Right atrium auricular region (tissue), 2 donors: Measurements from ENCODE around the gene MAP7D2. TPM values are rescaled to one million over a fixed set of nuclear protein-coding genes. Genes with fewer than 3 reads are reported as not detected.

Source experiments
- DNase-seq: peaks from one replicate; pipeline ENCODE4 v3.0.0-alpha.2; 2019; ENCODE audit warnings: low spot score
- H3K27ac ChIP-seq, 2 donors: fragments of 200-600 bp; sonication (generic); 1 replicate in 1 of 2; 2 replicates in 1 of 2; pipeline ENCODE4 v1.5.1; 2016 to 2019
- H3K27me3 ChIP-seq, 2 donors: fragments of 200-600 bp; sonication (generic); one replicate each; pipeline versions ENCODE4 v1.5.1 to v1.6.0; 2017 to 2019
- H3K36me3 ChIP-seq: fragments of 200-600 bp; sonication (generic); one replicate; pipeline ENCODE4 v1.5.1; 2016
- H3K4me1 ChIP-seq, 2 donors: fragments of 200-600 bp; sonication (generic); one replicate each; pipeline versions ENCODE4 v1.5.1 to v1.6.0; 2017 to 2019
- H3K4me3 ChIP-seq, 2 donors: fragments of 200-600 bp; sonication (generic); 1 replicate in 1 of 2; 2 replicates in 1 of 2; pipeline ENCODE4 v1.5.1; 2017 to 2019; ENCODE audit warnings: mild to moderate bottlenecking in 1 of 2, moderate library complexity in 1 of 2
- H3K9me3 ChIP-seq, 2 donors: fragments of 200-600 bp; sonication (generic); one replicate each; pipeline ENCODE4 v1.5.1; 2019
- CTCF ChIP-seq, 2 donors: fragments of 200-600 bp; sonication (generic); IDR thresholded peaks; one replicate each; pipeline ENCODE4 v1.5.1; 2019; ENCODE audit warnings: antibody characterized with exemption in 2 of 2
- total RNA-seq, 2 donors: library from RNA; depleted of rRNA; stranded (reverse); fragments of >200 nt; gene quantifications; one replicate each; pipeline ENCODE4 v1.1.0, GENCODE V29; 2016

The MAP7D2 gene
- total RNA-seq, 2 donors from 2014 or later = 0.24 to 0.56 TPM

DNA sequence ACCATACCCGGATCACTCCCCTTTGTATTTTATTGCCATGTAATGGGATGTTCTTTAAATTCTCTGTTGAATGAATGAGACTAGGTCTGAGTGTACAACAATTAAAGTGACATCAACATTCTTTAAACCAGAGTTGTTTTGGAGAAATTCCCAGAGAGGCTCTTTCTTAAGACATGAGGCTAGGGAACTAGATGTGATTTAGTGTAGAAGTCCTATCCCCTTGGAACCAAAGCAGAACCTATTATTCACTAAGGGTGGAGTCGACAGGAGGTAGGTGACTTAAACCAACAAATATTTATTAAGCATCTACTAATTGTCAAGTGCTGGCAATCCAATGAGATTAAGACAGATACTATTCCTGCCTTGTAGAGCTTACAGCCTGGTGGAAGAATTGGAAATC is 23.3 kb upstream of the MAP7D2 start:
- Histone ChIP-seq H3K27ac (no peak overlapping the region), H3K4me1 (peaks cover 0 to 26% of the 10 kb centered on the region in 2 donors), H3K36me3 (peaks cover 35% of the 10 kb centered on the region), H3K9me3 (no peaks in the 10 kb centered on the region), H3K4me3 (peak overlapping the region in 1 of 2 donors; percentile 93), H3K27me3 (no peaks in the 10 kb centered on the region)
- no peak for TF ChIP-seq CTCF (IDR thresholded peaks at IDR 0.05)
- no peak for DNase-seq

- no peak for DNase-seq
- no peaks in the 10 kb centered on the region for H3K27me3 ChIP-seq
- H3K27ac ChIP-seq = no peak overlapping the region
- H3K4me1 ChIP-seq = peaks cover 0 to 20% of the 10 kb centered on the region in 2 donors
- H3K9me3 ChIP-seq = no peaks in the 10 kb centered on the region
- peaks cover 60% of the 10 kb centered on the region for H3K36me3 ChIP-seq
- no peak overlapping the region for H3K4me3 ChIP-seq
- no peak for TF ChIP-seq CTCF (IDR thresholded peaks at IDR 0.05)
Measured at GRCh38 chrX:20135944-20136343, 19.2 kb upstream of the MAP7D2 start.

- Histone ChIP-seq H3K4me1 (no peaks in the 10 kb centered on the region), H3K36me3 (peaks cover 64% of the 10 kb centered on the region), H3K27ac (no peak overlapping the region), H3K27me3 (no peaks in the 10 kb centered on the region), H3K9me3 (no peaks in the 10 kb centered on the region), H3K4me3 (no peak overlapping the region)
- no peak for DNase-seq
- no peak for TF ChIP-seq CTCF (IDR thresholded peaks at IDR 0.05)
Measured at GRCh38 chrX:20132666-20133065, 16.0 kb upstream of the MAP7D2 start.

DNA sequence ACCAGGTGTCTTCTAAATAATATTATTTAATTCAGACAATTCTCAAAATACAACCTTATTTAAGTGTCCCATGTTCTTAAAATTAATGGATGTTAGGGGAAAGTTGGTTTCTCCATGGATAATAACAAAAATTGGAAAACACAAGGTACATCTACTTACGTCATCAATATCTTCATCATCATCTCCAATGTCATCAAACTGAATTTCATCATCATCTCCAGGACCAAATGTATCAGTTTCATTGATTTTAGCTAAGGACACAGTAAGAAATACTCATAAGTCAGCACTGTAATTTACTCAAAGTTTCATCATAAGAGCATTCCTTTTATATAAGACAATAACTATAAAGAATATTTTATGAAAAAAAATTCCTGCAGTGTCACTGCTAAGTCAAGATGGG is 13.7 kb upstream of the MAP7D2 start:
- H3K4me3 ChIP-seq = no peak overlapping the region
- TF ChIP-seq CTCF (IDR thresholded peaks at IDR 0.05) = no peak
- H3K27ac ChIP-seq = no peak overlapping the region
- no peaks in the 10 kb centered on the region for H3K9me3 ChIP-seq
- H3K4me1 ChIP-seq = no peaks in the 10 kb centered on the region
- DNase-seq = no peak
- peaks cover 41% of the 10 kb centered on the region for H3K36me3 ChIP-seq
- H3K27me3 ChIP-seq = no peaks in the 10 kb centered on the region

DNA sequence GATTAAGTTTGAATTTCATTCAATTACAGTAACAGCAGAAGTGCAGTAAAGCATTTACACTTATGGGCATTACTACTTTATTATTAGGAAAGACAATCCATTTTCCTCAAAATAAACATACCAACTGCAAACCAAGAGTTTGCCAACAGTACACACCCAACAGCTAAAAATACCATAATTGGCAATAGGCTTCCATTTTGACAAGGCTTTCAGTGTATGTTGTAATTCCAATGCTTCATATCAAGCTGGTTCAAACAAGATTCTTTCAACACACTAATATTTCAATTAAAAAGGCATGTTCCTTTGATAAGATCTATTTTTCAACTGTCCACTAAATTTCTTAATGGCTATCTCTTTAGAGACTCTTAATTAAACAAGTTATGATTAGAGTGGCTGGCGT is 12.8 kb upstream of the MAP7D2 start:
- Histone ChIP-seq H3K4me1 (no peaks in the 10 kb centered on the region), H3K27me3 (no peaks in the 10 kb centered on the region), H3K27ac (no peak overlapping the region), H3K4me3 (no peak overlapping the region), H3K36me3 (peaks cover 43% of the 10 kb centered on the region), H3K9me3 (no peaks in the 10 kb centered on the region)
- DNase-seq = no peak
- no peak for TF ChIP-seq CTCF (IDR thresholded peaks at IDR 0.05)

GRCh38 chrX:20128670-20129069 is 12.0 kb upstream of the MAP7D2 start:
- no peak overlapping the region for H3K27ac ChIP-seq
- H3K27me3 ChIP-seq = no peaks in the 10 kb centered on the region
- no peak for TF ChIP-seq CTCF (IDR thresholded peaks at IDR 0.05)
- peaks cover 46% of the 10 kb centered on the region for H3K36me3 ChIP-seq
- no peaks in the 10 kb centered on the region for H3K9me3 ChIP-seq
- H3K4me3 ChIP-seq = no peak overlapping the region
- H3K4me1 ChIP-seq = no peaks in the 10 kb centered on the region
- DNase-seq = no peak
